Muscle layer of duodenum (tissue), 2 donors: ENCODE results near the gene FAM53B.
"Not testable (repeated sequence)": the region's sequence is repeated elsewhere in the genome, so short reads cannot be mapped to it uniquely, and the experiment has no call there.

ENCODE experiments used
- H3K27ac ChIP-seq: one replicate; pipeline ENCODE4 v1.7.0; 2013; ENCODE audit warnings: mild to moderate bottlenecking, low read length
- H3K27me3 ChIP-seq: one replicate; pipeline ENCODE4 v1.7.0; 2013; ENCODE audit warnings: low read depth, mild to moderate bottlenecking, control low read depth, low read length
- H3K36me3 ChIP-seq, 2 donors: one replicate each; pipeline ENCODE4 v1.7.0; 2013; ENCODE audit warnings: low read length in 2 of 2, control low read depth in 1 of 2, mild to moderate bottlenecking in 1 of 2; ENCODE audit not compliant: insufficient read depth in 2 of 2, control insufficient read depth in 1 of 2
- H3K4me1 ChIP-seq, 2 donors: one replicate each; pipeline ENCODE4 v1.7.0; 2013; ENCODE audit warnings: low read length in 2 of 2, mild to moderate bottlenecking in 2 of 2, control low read depth in 1 of 2, moderate library complexity in 1 of 2; ENCODE audit not compliant: insufficient read depth in 2 of 2, control insufficient read depth in 1 of 2
- H3K4me3 ChIP-seq, 2 donors: one replicate each; pipeline ENCODE4 v1.7.0; 2013; ENCODE audit warnings: low read length in 2 of 2, low read depth in 1 of 2, mild to moderate bottlenecking in 1 of 2
- H3K9me3 ChIP-seq, 2 donors: one replicate each; pipeline ENCODE4 v1.7.0; 2013; ENCODE audit warnings: low read length in 2 of 2, control low read depth in 1 of 2, mild to moderate bottlenecking in 1 of 2; ENCODE audit not compliant: control insufficient read depth in 1 of 2
- donor health status: healthy.

The FAM53B gene

DNA sequence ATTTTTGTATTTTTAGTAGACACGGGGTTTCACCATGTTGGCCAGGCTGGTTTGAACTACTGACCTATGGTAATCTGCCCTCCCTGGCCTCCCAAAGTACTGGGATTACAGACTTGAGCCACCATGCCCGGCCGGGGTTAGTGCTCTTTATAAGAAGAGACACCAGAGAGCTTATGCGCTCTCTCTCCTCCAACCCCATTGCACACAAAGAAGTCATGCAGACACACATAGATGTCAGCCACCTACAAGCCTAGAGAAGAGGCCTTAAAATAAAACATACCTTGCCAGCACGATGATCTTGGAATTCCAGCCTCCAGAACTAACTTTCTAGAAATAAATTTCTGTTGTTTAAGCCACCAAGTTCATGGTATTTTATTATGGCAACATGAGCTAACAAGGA is 10.0 kb upstream of the FAM53B start:
- Histone ChIP-seq H3K36me3 (peaks cover 2 to 11% of the 10 kb centered on the region in 2 donors), H3K27me3 (no peaks in the 10 kb centered on the region), H3K4me1 (peaks cover 0 to 14% of the 10 kb centered on the region in 2 donors), H3K4me3 (no peak overlapping the region), H3K9me3 (no peaks in the 10 kb centered on the region), H3K27ac (no peak overlapping the region)

DNA sequence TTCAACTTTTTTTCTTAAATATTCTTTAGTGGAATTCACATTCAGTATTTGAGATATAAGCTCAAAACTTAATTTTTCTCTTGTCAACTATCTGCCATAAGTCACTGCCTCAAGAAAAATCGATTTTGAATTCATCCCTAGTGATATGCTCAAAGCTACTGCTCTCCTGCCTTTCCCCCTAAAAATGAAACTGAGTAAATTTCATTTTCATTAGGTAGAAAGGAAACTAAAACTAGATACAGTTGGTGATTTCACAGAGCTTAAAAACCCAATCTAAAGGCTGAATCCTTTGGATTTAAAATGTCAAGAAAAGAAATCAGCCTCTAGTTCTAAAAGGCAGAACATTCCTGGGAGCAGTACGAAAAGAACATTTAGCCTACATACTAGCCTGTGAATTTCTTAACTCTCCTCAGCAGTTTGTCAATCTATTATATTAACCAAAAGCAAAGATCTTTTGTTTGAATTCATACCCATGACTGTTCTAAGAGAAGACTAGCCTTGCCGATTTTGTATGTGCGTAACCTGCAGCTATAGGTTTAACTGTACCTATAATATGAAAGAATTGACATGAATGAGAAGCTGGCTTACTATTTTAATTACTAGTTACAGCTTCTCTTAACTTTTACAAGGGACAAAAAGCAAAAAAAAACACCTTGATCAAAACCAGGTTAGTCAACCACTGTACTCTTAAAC is 4.9 kb upstream of the FAM53B start:
- H3K4me1 ChIP-seq: peaks cover 12 to 20% of the 10 kb centered on the region in 2 donors
- H3K9me3 ChIP-seq: no peaks in the 10 kb centered on the region
- H3K27ac ChIP-seq: peak overlapping the region; percentile 19
- H3K36me3 ChIP-seq: peaks cover 7 to 8% of the 10 kb centered on the region in 2 donors
- no peak overlapping the region for H3K4me3 ChIP-seq
- no peaks in the 10 kb centered on the region for H3K27me3 ChIP-seq

DNA sequence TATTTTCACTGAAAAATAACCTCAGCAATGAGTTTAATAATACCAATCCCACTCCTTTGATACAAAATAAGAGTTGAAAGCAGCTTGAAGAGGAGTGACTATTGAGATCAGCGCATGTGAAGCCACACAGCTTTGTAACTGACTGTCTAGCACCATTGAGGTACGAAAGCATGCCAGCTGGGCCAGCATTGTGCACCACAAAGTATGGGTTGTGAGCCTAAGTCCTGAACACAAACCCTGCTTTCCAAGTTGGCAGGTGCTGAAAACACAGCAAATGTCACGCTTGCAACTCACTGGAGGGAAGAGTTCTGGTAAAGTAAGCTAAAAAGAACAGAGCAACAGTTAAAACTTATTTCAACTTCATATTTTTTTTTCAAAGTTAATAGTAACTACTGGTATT is 4.0 kb upstream of the FAM53B start:
- Histone ChIP-seq H3K27me3 (no peaks in the 10 kb centered on the region), H3K9me3 (no peaks in the 10 kb centered on the region), H3K4me1 (peaks cover 12 to 20% of the 10 kb centered on the region in 2 donors), H3K27ac (peak overlapping the region; percentile 40), H3K4me3 (no peak overlapping the region), H3K36me3 (peaks cover 7 to 8% of the 10 kb centered on the region in 2 donors)

DNA sequence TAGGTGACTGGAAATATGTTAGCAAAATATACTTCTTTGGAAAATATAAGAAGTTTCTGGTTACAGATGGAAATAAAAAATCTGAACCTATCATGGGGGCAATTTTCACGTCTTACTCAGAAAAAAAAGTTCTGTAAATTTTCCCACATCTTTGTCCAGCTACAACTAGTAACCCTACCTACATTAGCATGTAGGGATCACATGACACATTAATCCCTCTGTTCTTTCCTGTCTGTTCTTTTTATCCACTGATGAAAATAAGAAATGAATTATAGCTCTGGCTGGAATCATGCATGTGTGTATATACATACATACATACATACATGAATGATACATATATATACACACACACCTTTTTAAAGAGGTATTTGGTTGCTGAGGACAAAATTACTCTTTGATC is 3.6 kb upstream of the FAM53B start:
- H3K27me3 ChIP-seq: no peaks in the 10 kb centered on the region
- H3K4me1 ChIP-seq: peaks cover 13 to 20% of the 10 kb centered on the region in 2 donors
- peaks cover 7 to 8% of the 10 kb centered on the region in 2 donors for H3K36me3 ChIP-seq
- H3K4me3 ChIP-seq: no peak overlapping the region
- H3K9me3 ChIP-seq: no peaks in the 10 kb centered on the region
- H3K27ac ChIP-seq: peak overlapping the region; percentile 67

DNA sequence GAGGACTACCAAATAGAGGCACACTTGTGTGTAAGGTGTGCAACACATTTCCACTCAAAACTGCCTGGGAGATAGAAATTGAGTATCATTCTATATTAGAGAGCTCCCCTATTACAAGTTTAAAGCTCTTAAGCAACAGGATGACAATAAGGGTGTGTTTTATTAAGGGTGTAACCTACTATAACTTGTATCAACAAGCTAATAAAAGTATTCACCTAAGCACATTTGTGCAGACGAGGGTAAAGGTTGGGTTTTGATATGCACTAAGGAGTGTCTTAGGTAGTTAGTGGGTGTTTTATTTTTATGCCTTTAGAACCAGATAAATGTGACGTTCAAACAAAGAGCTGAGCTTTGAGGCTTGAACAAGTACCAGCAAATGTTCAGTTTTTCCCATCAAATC is 2.8 kb upstream of the FAM53B start:
- H3K27me3 ChIP-seq: no peaks in the 10 kb centered on the region
- H3K4me1 ChIP-seq: peaks cover 20 to 23% of the 10 kb centered on the region in 2 donors
- no peak overlapping the region for H3K4me3 ChIP-seq
- H3K9me3 ChIP-seq: no peaks in the 10 kb centered on the region
- H3K36me3 ChIP-seq: peaks cover 7 to 8% of the 10 kb centered on the region in 2 donors
- peak overlapping the region; percentile 67 for H3K27ac ChIP-seq

DNA sequence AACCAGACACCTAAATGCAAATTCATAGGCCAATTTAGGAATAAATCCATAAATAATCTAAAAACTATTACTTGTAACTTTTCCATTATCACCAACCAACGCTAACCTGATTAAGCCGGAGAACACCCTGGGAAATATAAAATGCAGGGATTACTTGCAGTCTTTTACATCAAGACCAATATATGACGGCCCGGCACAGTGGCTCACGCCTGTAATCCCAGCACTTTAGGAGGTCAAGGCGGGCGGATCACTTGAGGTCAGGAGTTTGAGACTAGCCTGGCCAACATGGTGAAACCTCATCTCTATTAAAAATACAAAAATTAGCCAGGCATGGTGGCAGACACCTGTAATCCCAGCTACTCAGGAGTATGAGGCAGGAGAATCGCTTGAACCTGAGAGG is 2.3 kb upstream of the FAM53B start:
- peaks cover 26 to 28% of the 10 kb centered on the region in 2 donors for H3K4me1 ChIP-seq

DNA sequence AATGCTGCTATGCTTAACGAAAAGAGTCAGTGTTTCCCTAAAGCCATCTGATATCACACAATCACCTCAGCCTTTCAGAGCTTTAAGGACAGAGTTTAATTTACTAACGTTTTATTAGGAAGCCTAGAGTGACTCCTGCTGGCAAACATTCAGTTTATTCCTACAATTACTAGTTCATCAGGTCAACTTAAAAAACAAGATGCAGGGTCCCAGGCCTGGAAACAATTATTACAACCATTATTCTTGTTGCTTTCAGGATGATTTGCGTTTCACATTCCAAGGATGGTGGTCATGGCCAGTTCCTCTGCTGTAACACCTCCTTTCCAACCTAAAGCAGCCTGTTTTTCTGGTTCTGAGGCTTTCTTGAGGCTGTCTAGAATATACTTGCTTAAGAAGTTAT is 1.5 kb upstream of the FAM53B start:
- Histone ChIP-seq H3K9me3 (no peaks in the 10 kb centered on the region), H3K27ac (peak overlapping the region; percentile 41), H3K4me1 (peaks cover 33 to 34% of the 10 kb centered on the region in 2 donors)

More for the DNA sequence above, 2.3 kb upstream of the FAM53B start:
- peak overlapping the region; percentile 41 for H3K27ac ChIP-seq
- not testable (repeated sequence) for H3K36me3 ChIP-seq, H3K4me3 ChIP-seq, H3K27me3 ChIP-seq, H3K9me3 ChIP-seq

DNA sequence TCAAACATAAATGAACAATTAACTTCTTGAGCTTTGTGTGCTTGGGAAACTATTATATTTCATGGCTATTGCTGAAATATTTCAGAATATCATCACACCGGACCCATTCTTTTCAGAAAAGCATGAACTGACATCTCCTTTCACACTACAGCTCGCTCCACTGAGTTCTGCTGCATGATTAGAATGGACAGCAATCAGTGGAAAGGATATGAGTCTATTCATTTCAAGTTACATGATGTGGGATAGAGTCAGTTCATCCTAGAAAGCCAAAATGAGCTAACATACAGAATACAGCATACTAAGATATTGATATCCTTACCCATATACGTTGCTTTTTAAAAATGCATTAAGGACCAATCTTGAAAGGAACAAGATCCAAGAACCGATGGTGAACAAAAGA is 1.1 kb upstream of the FAM53B start:
- H3K27me3 ChIP-seq: no peaks in the 10 kb centered on the region
- no peak overlapping the region for H3K4me3 ChIP-seq
- H3K4me1 ChIP-seq: peaks cover 37 to 38% of the 10 kb centered on the region in 2 donors
- peaks cover 3 to 7% of the 10 kb centered on the region in 2 donors for H3K36me3 ChIP-seq
- peak overlapping the region; percentile 41 for H3K27ac ChIP-seq
- H3K9me3 ChIP-seq: no peaks in the 10 kb centered on the region

More for the DNA sequence above, 1.5 kb upstream of the FAM53B start:
- Histone ChIP-seq H3K27me3 (no peaks in the 10 kb centered on the region), H3K36me3 (peaks cover 7 to 8% of the 10 kb centered on the region in 2 donors), H3K4me3 (no peak overlapping the region)

DNA sequence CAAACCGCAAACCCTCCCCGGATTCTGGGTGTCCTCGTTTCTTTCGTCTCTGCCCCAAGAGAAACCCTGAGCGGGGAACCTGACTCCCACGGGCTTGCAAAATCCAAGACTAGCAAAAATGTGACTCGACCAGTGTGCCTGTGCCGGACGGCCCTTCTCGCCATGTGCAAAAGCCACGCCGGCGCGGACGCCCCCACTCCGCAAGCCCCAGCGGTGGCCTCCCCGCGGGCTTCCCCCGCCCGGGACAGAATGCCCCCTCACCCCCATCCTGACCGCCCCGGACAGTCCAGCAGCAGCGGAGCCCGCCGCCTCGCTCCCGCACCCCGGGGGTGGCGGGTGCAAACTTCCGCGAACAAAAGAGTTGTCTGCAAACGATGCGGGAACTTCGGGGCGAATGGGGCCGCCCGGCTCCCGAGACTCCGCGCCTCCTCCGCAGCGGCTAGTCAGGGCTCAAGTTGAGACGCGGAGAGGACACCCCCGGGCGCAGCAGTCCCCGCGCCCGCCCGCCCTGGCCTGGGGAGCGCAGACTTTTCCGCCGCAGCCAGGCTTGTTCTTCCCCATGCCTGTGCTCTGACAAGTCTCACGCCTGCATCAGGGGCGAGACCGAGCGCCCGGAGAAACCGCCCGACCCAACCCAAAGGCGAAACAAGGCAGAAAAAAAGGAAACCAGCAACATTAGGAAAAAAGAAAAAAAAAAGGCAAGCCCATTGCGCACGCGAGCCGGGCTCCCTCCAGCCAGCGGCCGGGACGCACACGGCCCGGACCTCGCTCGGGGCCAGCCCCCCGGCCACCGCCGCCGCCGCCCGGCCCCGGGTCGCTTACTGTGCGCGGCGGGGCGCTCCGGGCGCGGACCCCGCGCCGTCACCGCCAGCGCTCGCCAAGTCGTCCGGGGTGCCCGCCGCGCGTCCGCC is 732 bp downstream of the FAM53B start:
- Histone ChIP-seq H3K4me1 (peaks cover 53 to 55% of the 10 kb centered on the region in 2 donors), H3K36me3 (peaks cover 3 to 6% of the 10 kb centered on the region in 2 donors), H3K27me3 (no peaks in the 10 kb centered on the region), H3K4me3 (peak overlapping the region; percentile 49 to 88), H3K9me3 (no peaks in the 10 kb centered on the region), H3K27ac (peak overlapping the region; percentile 58)

DNA sequence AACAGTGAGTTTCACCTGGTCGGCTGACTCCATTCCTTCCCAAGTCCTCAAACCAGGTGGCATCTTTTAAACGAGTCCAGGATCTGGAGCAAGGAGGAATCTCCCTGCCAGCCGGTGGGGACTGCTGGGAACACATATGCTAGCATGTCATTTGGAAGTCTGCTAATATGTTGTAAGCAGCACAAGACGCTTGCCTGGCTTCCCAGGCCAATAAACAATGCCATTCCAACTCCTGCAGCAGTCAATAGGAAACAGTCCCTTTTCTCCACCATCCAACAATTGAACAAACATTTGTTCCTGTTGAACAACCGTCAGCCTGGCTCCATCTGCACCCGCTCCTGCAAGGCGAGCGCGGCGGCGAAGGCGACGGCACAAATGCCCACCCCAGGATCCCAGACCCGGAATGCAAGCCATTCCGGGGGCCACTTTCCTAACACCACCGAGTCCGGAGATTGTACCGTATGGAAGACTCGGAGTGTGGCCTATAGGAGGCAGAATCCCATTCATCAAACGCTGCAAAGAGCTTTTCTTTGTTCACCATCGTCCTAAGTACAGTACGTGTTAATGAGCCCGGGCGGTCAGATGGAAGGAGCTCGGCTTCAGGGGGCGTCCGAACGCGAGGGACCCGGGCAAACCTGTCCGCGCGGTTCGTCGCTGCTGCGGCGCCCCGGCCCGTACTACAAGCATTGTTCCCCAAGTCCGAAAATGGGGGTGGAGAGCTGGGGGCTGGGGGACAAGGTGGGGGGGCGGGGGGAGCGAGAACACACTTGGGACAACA is 1.6 kb downstream of the FAM53B start:
- Histone ChIP-seq H3K27ac (peak overlapping the region; percentile 88), H3K4me1 (peaks cover 55 to 64% of the 10 kb centered on the region in 2 donors), H3K9me3 (no peaks in the 10 kb centered on the region), H3K4me3 (peak overlapping the region; percentile 78 to 88), H3K27me3 (no peaks in the 10 kb centered on the region), H3K36me3 (no peaks in the 10 kb centered on the region)
